ENCODE measurements around the gene CCDC187. TPM values are rescaled to one million over a fixed set of nuclear protein-coding genes. Genes with fewer than 3 reads are reported as not detected.

CCDC187 gene
- total RNA-seq, 4 donors from 2014 or later, result 0.40 to 1.1 (median 0.41) TPM; not detected in 1

DNA sequence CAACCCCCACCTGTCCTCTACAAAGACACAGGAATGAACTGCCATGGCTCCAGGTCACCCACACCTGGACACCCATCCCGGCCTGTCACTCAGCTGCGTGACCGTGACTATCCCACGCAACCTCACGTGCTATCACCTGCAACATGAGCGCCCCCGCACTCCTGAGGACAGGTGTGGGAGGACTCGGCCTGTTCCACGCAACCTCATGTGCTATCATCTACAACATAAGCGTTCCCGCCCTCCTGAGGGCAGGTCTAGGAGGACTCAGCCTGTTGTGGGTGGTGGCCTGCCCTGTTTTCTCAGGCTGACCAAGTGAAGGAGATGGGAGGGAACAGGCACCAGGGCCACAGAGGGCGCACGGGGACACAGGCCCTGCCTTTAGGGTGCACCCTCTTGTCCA, 62.4 kb downstream of the CCDC187 start:
- H3K27me3 ChIP-seq, result no peaks in the 10 kb centered on the region
- no peak overlapping the region for H3K27ac ChIP-seq
- in situ Hi-C loops (cut with MboI; ENCODE audit: low pct_ligation_motif_present in 1 of 4, low pct_unique_long_range_greater_than_20kb in 1 of 4, low sequenced_read_pairs in 3 of 4) (no loop called here), intact Hi-C loops (cut with DNase I; ENCODE audit: low total_unique reads) (no loop called here)
- DNase-seq, result no peak
- 88% methylated on average over 13 of the region's 13 CpGs; no CpG with 5 or more reads in 1 of the 2 donors for WGBS, 2 donors (ENCODE audit: low coverage in 1 of 2)
- H3K9me3 ChIP-seq, result no peaks in the 10 kb centered on the region
- H3K4me1 ChIP-seq, result peaks cover 8 to 35% (median 22%) of the 10 kb centered on the region in 4 donors
- no peaks in the 10 kb centered on the region for H3K36me3 ChIP-seq
- TF ChIP-seq POLR2AphosphoS5 (IDR thresholded peaks at IDR 0.05) (no peak), EP300 (IDR thresholded peaks at IDR 0.05; ENCODE audit: low read depth) (no peak), POLR2A (IDR thresholded peaks at IDR 0.05) (no peak)
- TF ChIP-seq, protein P1, sequence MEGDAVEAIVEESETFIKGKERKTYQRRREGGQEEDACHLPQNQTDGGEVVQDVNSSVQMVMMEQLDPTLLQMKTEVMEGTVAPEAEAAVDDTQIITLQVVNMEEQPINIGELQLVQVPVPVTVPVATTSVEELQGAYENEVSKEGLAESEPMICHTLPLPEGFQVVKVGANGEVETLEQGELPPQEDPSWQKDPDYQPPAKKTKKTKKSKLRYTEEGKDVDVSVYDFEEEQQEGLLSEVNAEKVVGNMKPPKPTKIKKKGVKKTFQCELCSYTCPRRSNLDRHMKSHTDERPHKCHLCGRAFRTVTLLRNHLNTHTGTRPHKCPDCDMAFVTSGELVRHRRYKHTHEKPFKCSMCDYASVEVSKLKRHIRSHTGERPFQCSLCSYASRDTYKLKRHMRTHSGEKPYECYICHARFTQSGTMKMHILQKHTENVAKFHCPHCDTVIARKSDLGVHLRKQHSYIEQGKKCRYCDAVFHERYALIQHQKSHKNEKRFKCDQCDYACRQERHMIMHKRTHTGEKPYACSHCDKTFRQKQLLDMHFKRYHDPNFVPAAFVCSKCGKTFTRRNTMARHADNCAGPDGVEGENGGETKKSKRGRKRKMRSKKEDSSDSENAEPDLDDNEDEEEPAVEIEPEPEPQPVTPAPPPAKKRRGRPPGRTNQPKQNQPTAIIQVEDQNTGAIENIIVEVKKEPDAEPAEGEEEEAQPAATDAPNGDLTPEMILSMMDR (IDR thresholded peaks at IDR 0.05), result no peak
- no peak overlapping the region for H3K4me3 ChIP-seq

DNA sequence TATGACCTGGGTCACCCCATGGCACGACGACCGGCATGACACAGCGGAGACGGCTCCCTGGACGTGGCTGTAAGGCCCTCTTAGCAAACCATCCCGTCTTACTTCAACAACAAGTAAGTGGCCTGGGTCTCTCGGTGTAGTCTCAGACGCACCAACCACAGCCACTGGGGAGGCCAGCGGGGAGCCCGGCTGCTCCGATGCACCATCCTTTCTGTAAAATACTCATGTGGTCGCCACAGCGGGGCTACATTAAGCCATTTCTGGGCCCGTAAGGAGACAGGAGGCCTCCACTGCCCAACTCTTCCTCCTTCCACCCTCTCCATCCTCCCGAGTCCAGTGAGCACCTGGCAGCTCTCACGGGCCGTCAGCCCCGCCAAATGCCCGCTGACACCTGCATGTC, 63.0 kb downstream of the CCDC187 start:
- in situ Hi-C loops (cut with MboI; ENCODE audit: low pct_ligation_motif_present in 1 of 4, low pct_unique_long_range_greater_than_20kb in 1 of 4, low sequenced_read_pairs in 3 of 4), result no loop called here

DNA sequence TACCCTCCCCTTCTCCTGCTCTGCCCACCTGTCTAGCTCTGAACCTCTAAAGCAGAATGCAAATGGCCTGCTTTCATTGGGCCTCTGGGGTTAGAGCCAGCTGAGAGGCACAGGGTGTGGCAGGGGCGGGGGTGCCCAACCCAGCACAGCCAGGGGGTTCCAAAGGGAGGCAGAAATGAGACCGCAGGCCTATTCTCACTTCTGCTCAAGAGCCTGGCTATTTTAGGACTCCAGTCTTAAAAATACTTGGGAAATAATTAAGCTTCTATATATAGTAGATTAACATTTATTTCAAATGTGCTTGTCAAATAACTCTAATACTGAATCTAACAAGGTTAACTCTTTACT, 63.9 kb downstream of the CCDC187 start:
- H3K36me3 ChIP-seq, result no peaks in the 10 kb centered on the region
- WGBS, 2 donors (ENCODE audit: low coverage in 1 of 2), result 36 to 100% methylated on average over 1 to 2 of the region's 2 CpGs
- TF ChIP-seq, protein P1 (IDR thresholded peaks at IDR 0.05), result no peak
- TF ChIP-seq POLR2AphosphoS5 (IDR thresholded peaks at IDR 0.05) (no peak), POLR2A (IDR thresholded peaks at IDR 0.05) (no peak), EP300 (IDR thresholded peaks at IDR 0.05; ENCODE audit: low read depth) (no peak)
- H3K9me3 ChIP-seq, result no peaks in the 10 kb centered on the region
- in situ Hi-C loops (cut with MboI; ENCODE audit: low pct_ligation_motif_present in 1 of 4, low pct_unique_long_range_greater_than_20kb in 1 of 4, low sequenced_read_pairs in 3 of 4) (no loop called here), intact Hi-C loops (cut with DNase I; ENCODE audit: low total_unique reads) (no loop called here)
- H3K4me1 ChIP-seq, result peaks cover 7 to 29% (median 16%) of the 10 kb centered on the region in 4 donors
- H3K4me3 ChIP-seq, result no peak overlapping the region
- no peaks in the 10 kb centered on the region for H3K27me3 ChIP-seq
- peak overlapping the region in 2 of 4 donors; percentile 6 to 16 for H3K27ac ChIP-seq
- peak; percentile 70 for DNase-seq

More for the DNA sequence above, 63.0 kb downstream of the CCDC187 start:
- DNase-seq, result no peak
- WGBS, 2 donors (ENCODE audit: low coverage in 1 of 2), result 92 to 93% methylated on average over 7 to 20 of the region's 20 CpGs
- intact Hi-C loops (cut with DNase I; ENCODE audit: low total_unique reads), result no loop called here
- Histone ChIP-seq H3K4me3 (no peak overlapping the region), H3K27me3 (no peaks in the 10 kb centered on the region), H3K36me3 (no peaks in the 10 kb centered on the region), H3K9me3 (no peaks in the 10 kb centered on the region), H3K27ac (no peak overlapping the region), H3K4me1 (peaks cover 8 to 30% (median 19%) of the 10 kb centered on the region in 4 donors)
- TF ChIP-seq EP300 (IDR thresholded peaks at IDR 0.05; ENCODE audit: low read depth) (no peak), POLR2AphosphoS5 (IDR thresholded peaks at IDR 0.05) (no peak), POLR2A (IDR thresholded peaks at IDR 0.05) (no peak)
- TF ChIP-seq, protein P1 (IDR thresholded peaks at IDR 0.05), result no peak

DNA sequence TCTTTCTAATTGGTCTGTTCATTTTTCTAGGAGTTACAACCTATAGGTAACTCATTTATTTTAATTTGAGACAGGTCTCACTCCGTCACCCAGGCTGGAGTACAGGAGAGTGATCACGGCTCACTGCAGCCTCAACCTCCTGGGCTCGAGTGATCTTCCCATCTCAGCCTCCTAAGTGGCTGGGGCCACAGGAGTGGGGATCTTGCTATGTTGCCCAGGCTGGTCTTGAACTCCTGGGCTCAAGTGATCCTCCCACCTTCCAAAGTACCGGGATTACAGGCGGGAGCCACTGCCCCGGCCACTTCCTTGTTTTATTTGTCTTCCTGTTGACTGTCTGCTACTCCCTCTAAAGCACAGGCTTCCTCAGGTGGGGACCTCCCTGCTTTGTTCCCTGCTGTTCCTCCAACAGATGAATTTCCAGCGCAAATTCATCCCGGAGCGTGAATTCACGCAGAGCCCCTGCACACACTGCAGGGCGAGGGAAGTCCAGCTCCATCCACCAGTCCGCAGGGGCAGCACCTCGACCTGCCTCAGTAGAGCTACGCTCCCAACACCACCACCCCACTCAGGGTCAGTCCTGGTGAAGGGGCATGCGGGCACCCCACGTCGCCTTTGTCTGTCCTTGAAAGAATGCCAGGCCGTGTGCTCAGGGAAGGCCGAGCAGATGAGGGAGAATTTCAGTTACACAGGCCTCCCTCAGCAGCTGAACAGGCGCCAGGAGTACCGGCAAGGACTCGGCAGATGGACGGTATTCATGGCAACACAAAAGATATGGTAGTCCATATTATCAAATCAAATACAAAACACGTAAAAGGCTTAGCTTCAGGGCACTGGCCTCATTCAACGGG, 64.5 kb downstream of the CCDC187 start:
- Histone ChIP-seq H3K27ac (peak overlapping the region in 2 of 4 donors; percentile 6 to 16), H3K27me3 (no peaks in the 10 kb centered on the region), H3K4me1 (peaks cover 1 to 23% (median 10%) of the 10 kb centered on the region in 4 donors), H3K36me3 (no peaks in the 10 kb centered on the region), H3K4me3 (no peak overlapping the region), H3K9me3 (no peaks in the 10 kb centered on the region)
- DNase-seq, result no peak
- TF ChIP-seq EP300 (IDR thresholded peaks at IDR 0.05; ENCODE audit: low read depth) (no peak), POLR2AphosphoS5 (IDR thresholded peaks at IDR 0.05) (no peak), POLR2A (IDR thresholded peaks at IDR 0.05) (no peak)
- TF ChIP-seq, protein P1 (IDR thresholded peaks at IDR 0.05), result no peak
- intact Hi-C loops (cut with DNase I; ENCODE audit: low total_unique reads) (no loop called here), in situ Hi-C loops (cut with MboI; ENCODE audit: low pct_ligation_motif_present in 1 of 4, low pct_unique_long_range_greater_than_20kb in 1 of 4, low sequenced_read_pairs in 3 of 4) (no loop called here)
- 72 to 100% methylated on average over 2 to 24 of the region's 25 CpGs for WGBS, 2 donors (ENCODE audit: low coverage in 1 of 2)

Measured in transverse colon (tissue), 4 donors.